Mucosa of descending colon (tissue), 3 donors: Measurements from ENCODE around the gene MYO16. TPM values are rescaled to one million over a fixed set of nuclear protein-coding genes. Genes with fewer than 3 reads are reported as not detected.

Experiments
- ATAC-seq: fragments of 200-7000 bp; cut with Tn5 transposase; one replicate; pipeline ENCODE4 v1.9.1; 2020; ENCODE audit warnings: mild to moderate bottlenecking, moderate library complexity
- DNase-seq, 3 donors: peaks; one replicate each; pipeline ENCODE4 v3.0.0-alpha.2; 2020
- H3K36me3 ChIP-seq: fragments of 200-600 bp; one replicate; pipeline ENCODE4 v1.8.0; 2021; ENCODE audit warnings: low read depth, mild to moderate bottlenecking
- H3K4me1 ChIP-seq: fragments of 200-600 bp; one replicate; pipeline ENCODE4 v1.8.0; 2021; ENCODE audit warnings: low read depth, mild to moderate bottlenecking
- H3K4me3 ChIP-seq: fragments of 200-600 bp; one replicate; pipeline ENCODE4 v1.8.0; 2021; ENCODE audit warnings: mild to moderate bottlenecking
- H3K9me3 ChIP-seq: fragments of 200-600 bp; one replicate; pipeline ENCODE4 v1.8.0; 2021; ENCODE audit warnings: mild to moderate bottlenecking
- CTCF ChIP-seq: fragments of 200-600 bp; IDR thresholded peaks from one replicate; pipeline ENCODE4 v1.8.0; 2022; ENCODE audit warnings: antibody characterized with exemption, mild to moderate bottlenecking
- intact Hi-C, 2 donors: fragments of 100-400 bp; cut with DNase I in 1 of 2; cut with micrococcal nuclease in 1 of 2; formaldehyde crosslinking; loops; one replicate each; pipeline versions ENCODE4 v1.11.0 to v1.11.1; 2022; cut with DNase I, micrococcal nuclease
- total RNA-seq, 3 donors: library from RNA; stranded (reverse); fragmentation: NEBNext Ultra II Directional in 2 of 3; extraction: Animal tissue kit (Norgen Biotek cat#: 25700) in 2 of 3; gene quantifications; one replicate each; pipeline versions ENCODE4 v1.2.1 to v1.2.4, GENCODE V29; 2021 to 2023
- donor health status: DM: no; HTN: no; CAD: no; lungs with moderate emphysema.
- donor health status: DM: no; HTN: no; CAD: no.
- donor health status: DM: no; HTN: yes; CAD: no.

The MYO16 gene
- total RNA-seq, 3 donors from 2014 or later = 0.06 TPM; not detected in 2

GRCh38 chr13:109256866-109257760, 627.7 kb downstream of the MYO16 start:
- DNase-seq = no peak
- ATAC-seq = no peak

More at GRCh38 chr13:109256866-109257760, 627.7 kb downstream of the MYO16 start:
- intact Hi-C loops = no loop called here
- no peak for TF ChIP-seq CTCF
- Histone ChIP-seq H3K4me3 (no peak overlapping the region), H3K4me1 (no peaks in the 10 kb centered on the region), H3K9me3 (no peaks in the 10 kb centered on the region), H3K36me3 (no peaks in the 10 kb centered on the region)
